Fibroblast of lung (primary cell): ENCODE data around the gene PNPLA7. TPM values are rescaled to one million over a fixed set of nuclear protein-coding genes. Genes with fewer than 3 reads are reported as not detected.

ENCODE experiments used
- DNase-seq, 2 donors: peaks; one replicate each; pipeline versions ENCODE4 v3.0.0 to v3.0.0-alpha.2; 2010; ENCODE audit warnings: low read depth in 2 of 2
- H2AFZ ChIP-seq: 2 replicates; pipeline ENCODE4 v1.5.1; 2012; ENCODE audit warnings: low read length, control low read depth, inconsistent platforms
- H3K27ac ChIP-seq: 2 replicates; pipeline ENCODE4 v1.5.1; 2011; ENCODE audit warnings: low read length, control low read depth; ENCODE audit not compliant: insufficient read depth
- H3K27me3 ChIP-seq: 2 replicates; pipeline ENCODE4 v1.5.1; 2011; ENCODE audit warnings: mild to moderate bottlenecking, low read length; ENCODE audit not compliant: control insufficient read depth, insufficient read depth
- H3K36me3 ChIP-seq: 2 replicates; pipeline ENCODE4 v1.5.1; 2011; ENCODE audit warnings: low read length; ENCODE audit not compliant: control insufficient read depth, insufficient read depth
- H3K4me1 ChIP-seq: 2 replicates; pipeline ENCODE4 v1.5.1; 2011; ENCODE audit warnings: low read length; ENCODE audit not compliant: control insufficient read depth, insufficient read depth; ENCODE audit errors: extremely low read depth
- H3K4me2 ChIP-seq: 2 replicates; pipeline ENCODE4 v1.5.1; 2011; ENCODE audit warnings: low read length, control low read depth; ENCODE audit not compliant: insufficient read depth; ENCODE audit errors: extremely low read depth
- H3K4me3 ChIP-seq, 4 experiments: fragments of 200-600 bp in 1 of 4; sonication (generic) in 1 of 4; replicated peaks in 1 of 4; 2 replicates each; pipeline ENCODE4 v1.5.1; 2011 to 2016; ENCODE audit warnings: low read length in 4 of 4, low read depth in 3 of 4, mild to moderate bottlenecking in 3 of 4, control low read depth in 2 of 4, inconsistent platforms in 1 of 4, mixed read lengths in 1 of 4; ENCODE audit not compliant: insufficient read depth in 1 of 4; ENCODE audit errors: control extremely low read depth in 1 of 4
- H3K79me2 ChIP-seq: 2 replicates; pipeline ENCODE4 v1.5.1; 2012; ENCODE audit warnings: mild to moderate bottlenecking, low read length, inconsistent platforms; ENCODE audit not compliant: control insufficient read depth, insufficient read depth
- H3K9ac ChIP-seq: 2 replicates; pipeline ENCODE4 v1.5.1; 2011; ENCODE audit warnings: mild to moderate bottlenecking, low read length, control low read depth; ENCODE audit not compliant: insufficient read depth
- H3K9me3 ChIP-seq: 2 replicates; pipeline ENCODE4 v1.5.1; 2012; ENCODE audit warnings: low read depth, low read length; ENCODE audit not compliant: control insufficient read depth, insufficient read depth
- H4K20me1 ChIP-seq: 2 replicates; pipeline ENCODE4 v1.5.1; 2011; ENCODE audit warnings: low read length; ENCODE audit not compliant: control insufficient read depth, insufficient read depth; ENCODE audit errors: extremely low read depth
- CTCF ChIP-seq, 2 donors: IDR thresholded peaks in 1 of 2; conservative IDR thresholded peaks in 1 of 2; 1 replicate in 1 of 2; 2 replicates in 1 of 2; pipeline ENCODE4 v1.5.1; 2011 to 2012; ENCODE audit warnings: low read length in 2 of 2, control low read depth in 1 of 2, inconsistent platforms in 1 of 2, low read depth in 1 of 2, mild to moderate bottlenecking in 1 of 2
- EZH2 ChIP-seq: IDR thresholded peaks from 2 replicates; pipeline ENCODE4 v1.5.1; 2012; ENCODE audit warnings: low read length, control low read depth, mild to moderate bottlenecking; ENCODE audit errors: missing control alignments
- polyA plus RNA-seq, 2 donors: library from polyadenylated mRNA; depleted of rRNA in 1 of 2; stranded (reverse) in 1 of 2; unstranded in 1 of 2; fragments of >200 nt; gene quantifications; 2 replicates each; pipeline ENCODE4 v1.2.1, GENCODE V29; 2011 to 2012; ENCODE audit warnings: missing spikeins in 1 of 2
- total RNA-seq: library from RNA; depleted of rRNA; stranded (reverse); fragments of >200 nt; gene quantifications from 2 replicates; pipeline ENCODE4 v1.2.1, GENCODE V29; 2014

The PNPLA7 gene
- total and polyA plus RNA-seq, 2 donors (not counting 1 experiment from before 2014, with no cell fraction given) = 0.23 to 3.0 TPM

DNA sequence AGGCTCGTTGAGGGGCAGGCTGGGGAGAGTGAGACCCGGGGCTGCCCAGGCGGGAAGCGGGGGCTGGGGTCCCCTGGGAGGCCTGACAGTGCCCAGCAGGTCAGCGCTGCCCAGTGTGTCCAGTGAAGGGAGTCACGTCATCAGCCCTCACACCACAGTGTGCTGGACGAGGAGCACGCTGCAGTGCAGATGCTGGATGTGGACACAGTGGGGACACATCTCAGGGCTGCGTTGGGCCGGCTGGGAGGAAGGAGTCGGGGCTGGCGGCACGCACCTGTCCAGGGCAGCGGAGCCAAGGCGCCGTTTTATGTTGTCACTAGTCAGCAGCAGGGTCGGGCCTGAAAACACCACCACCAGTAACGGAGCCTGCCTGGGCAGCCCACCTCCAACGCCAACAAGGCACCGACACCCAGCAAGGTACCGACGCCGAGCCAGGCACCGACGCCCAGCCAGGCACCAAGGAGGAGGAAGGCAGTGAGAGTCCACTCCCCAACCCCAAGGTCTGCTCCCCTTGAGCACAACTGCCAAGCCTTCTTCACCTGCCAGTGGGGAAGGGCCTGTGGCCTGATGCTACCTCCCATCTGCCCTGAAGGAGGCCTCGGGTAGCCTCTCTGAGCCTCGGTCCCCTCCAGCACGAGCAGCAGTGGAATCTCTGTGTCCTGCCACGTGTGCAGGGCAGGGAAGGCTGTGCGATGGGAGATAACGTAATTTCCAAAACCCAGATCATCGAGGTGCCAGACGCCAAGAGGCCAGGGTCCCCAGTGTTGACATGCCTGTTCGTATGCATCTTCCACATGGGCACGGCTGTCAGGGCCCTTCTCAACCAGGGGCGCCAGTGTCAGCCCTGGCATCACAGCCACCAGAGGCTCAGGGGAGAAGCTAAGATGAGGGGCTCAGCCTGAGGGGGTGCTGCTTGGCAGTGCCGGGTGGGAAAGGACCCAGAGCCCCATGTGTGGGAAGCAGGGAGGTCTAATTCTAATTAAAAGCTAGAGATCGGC, 69.2 kb downstream of the PNPLA7 start:
- Histone ChIP-seq H3K79me2 (no peaks in the 10 kb centered on the region), H3K9me3 (no peaks in the 10 kb centered on the region), H3K36me3 (no peaks in the 10 kb centered on the region), H3K4me3 (no peak overlapping the region), H3K27me3 (peaks cover 4% of the 10 kb centered on the region), H3K4me2 (no peak overlapping the region), H3K27ac (no peak overlapping the region), H2AFZ (no peak overlapping the region), H4K20me1 (no peaks in the 10 kb centered on the region), H3K4me1 (peaks cover 2% of the 10 kb centered on the region), H3K9ac (no peak overlapping the region)
- DNase-seq = no peak
- TF ChIP-seq CTCF (conservative IDR thresholded peaks at IDR 0.05 in 1 of 2, IDR thresholded peaks at IDR 0.05 in 1 of 2; ENCODE audit: low read depth in 1 of 2, low read length in 2 of 2) (no peak), EZH2 (no peak)

- Histone ChIP-seq H4K20me1 (no peaks in the 10 kb centered on the region), H3K4me1 (peaks cover 2% of the 10 kb centered on the region), H3K79me2 (no peaks in the 10 kb centered on the region), H3K4me2 (no peak overlapping the region), H3K9me3 (no peaks in the 10 kb centered on the region), H3K36me3 (no peaks in the 10 kb centered on the region), H3K4me3 (no peak overlapping the region), H3K9ac (no peak overlapping the region), H3K27ac (no peak overlapping the region), H3K27me3 (peaks cover 4% of the 10 kb centered on the region), H2AFZ (no peak overlapping the region)
- DNase-seq = no peak
- TF ChIP-seq CTCF (conservative IDR thresholded peaks at IDR 0.05 in 1 of 2, IDR thresholded peaks at IDR 0.05 in 1 of 2; ENCODE audit: low read depth in 1 of 2, low read length in 2 of 2) (no peak), EZH2 (no peak)
These were observed 70.1 kb downstream of the PNPLA7 start for GRCh38 chr9:137479892-137480685.
